GM18873 (cell line): ENCODE results near the gene SAFB.
"Not testable (repeated sequence)": the region's sequence is repeated elsewhere in the genome, so short reads cannot be mapped to it uniquely, and the experiment has no call there.

Source experiments
- ATAC-seq: cut with Tn5 transposase; IDR thresholded peaks from one replicate; pipeline ENCODE4 v1.9.1; 2021; ENCODE audit warnings: mild to moderate bottlenecking, moderate library complexity, moderate number of reproducible peaks; ENCODE audit not compliant: unreplicated experiment, low FRiP score

Gene SAFB

GRCh38 chr19:5594521-5594950 lies 28.3 kb upstream of the SAFB start:
- no peak for ATAC-seq

GRCh38 chr19:5595129-5595528 lies 27.8 kb upstream of the SAFB start:
- no peak for ATAC-seq

- ATAC-seq, result no peak
Observed at GRCh38 chr19:5595745-5596144, 27.1 kb upstream of the SAFB start.

- no peak for ATAC-seq
Observed at GRCh38 chr19:5600797-5601196, 22.1 kb upstream of the SAFB start.

- ATAC-seq, result no peak
Observed at GRCh38 chr19:5603626-5604025, 19.3 kb upstream of the SAFB start.

GRCh38 chr19:5605362-5605761 lies 17.5 kb upstream of the SAFB start:
- ATAC-seq, result no peak

- no peak for ATAC-seq
Observed at GRCh38 chr19:5607318-5608275, 15.3 kb upstream of the SAFB start.

GRCh38 chr19:5608291-5608690 lies 14.6 kb upstream of the SAFB start:
- ATAC-seq, result no peak

GRCh38 chr19:5608766-5609165 lies 14.1 kb upstream of the SAFB start:
- not testable (repeated sequence) for ATAC-seq

- no peak for ATAC-seq
Observed at GRCh38 chr19:5609881-5610448, 12.9 kb upstream of the SAFB start.

- ATAC-seq, result no peak
Observed at GRCh38 chr19:5612891-5613865, 9.7 kb upstream of the SAFB start.

- ATAC-seq, result no peak
Observed at GRCh38 chr19:5615756-5616327, 7.0 kb upstream of the SAFB start.

- ATAC-seq, result no peak
Observed at GRCh38 chr19:5617080-5617479, 5.8 kb upstream of the SAFB start.

- ATAC-seq, result no peak
Observed at GRCh38 chr19:5618591-5618990, 4.3 kb upstream of the SAFB start.

- no peak for ATAC-seq
Observed at GRCh38 chr19:5619946-5620345, 2.9 kb upstream of the SAFB start.

GRCh38 chr19:5621311-5621944 lies 1.5 kb upstream of the SAFB start:
- ATAC-seq, result no peak

- no peak for ATAC-seq
Observed at GRCh38 chr19:5621945-5622464, 878 bp upstream of the SAFB start.

GRCh38 chr19:5623397-5624017 lies 624 bp downstream of the SAFB start:
- ATAC-seq, result no peak

- ATAC-seq, result no peak
Observed at GRCh38 chr19:5624018-5624663, 1.3 kb downstream of the SAFB start.
